GM10266 (cell line): ENCODE measurements around the gene VPS16.

Source experiments
- DNase-seq: peaks from one replicate; pipeline ENCODE4 v3.0.0; 2012; ENCODE audit errors: extremely low spot score
- CTCF ChIP-seq: IDR thresholded peaks from 2 replicates; pipeline ENCODE4 v1.5.1; 2012; ENCODE audit warnings: mild to moderate bottlenecking, low read depth; ENCODE audit not compliant: control insufficient read depth, insufficient read depth; ENCODE audit errors: missing control alignments

VPS16 gene

DNA sequence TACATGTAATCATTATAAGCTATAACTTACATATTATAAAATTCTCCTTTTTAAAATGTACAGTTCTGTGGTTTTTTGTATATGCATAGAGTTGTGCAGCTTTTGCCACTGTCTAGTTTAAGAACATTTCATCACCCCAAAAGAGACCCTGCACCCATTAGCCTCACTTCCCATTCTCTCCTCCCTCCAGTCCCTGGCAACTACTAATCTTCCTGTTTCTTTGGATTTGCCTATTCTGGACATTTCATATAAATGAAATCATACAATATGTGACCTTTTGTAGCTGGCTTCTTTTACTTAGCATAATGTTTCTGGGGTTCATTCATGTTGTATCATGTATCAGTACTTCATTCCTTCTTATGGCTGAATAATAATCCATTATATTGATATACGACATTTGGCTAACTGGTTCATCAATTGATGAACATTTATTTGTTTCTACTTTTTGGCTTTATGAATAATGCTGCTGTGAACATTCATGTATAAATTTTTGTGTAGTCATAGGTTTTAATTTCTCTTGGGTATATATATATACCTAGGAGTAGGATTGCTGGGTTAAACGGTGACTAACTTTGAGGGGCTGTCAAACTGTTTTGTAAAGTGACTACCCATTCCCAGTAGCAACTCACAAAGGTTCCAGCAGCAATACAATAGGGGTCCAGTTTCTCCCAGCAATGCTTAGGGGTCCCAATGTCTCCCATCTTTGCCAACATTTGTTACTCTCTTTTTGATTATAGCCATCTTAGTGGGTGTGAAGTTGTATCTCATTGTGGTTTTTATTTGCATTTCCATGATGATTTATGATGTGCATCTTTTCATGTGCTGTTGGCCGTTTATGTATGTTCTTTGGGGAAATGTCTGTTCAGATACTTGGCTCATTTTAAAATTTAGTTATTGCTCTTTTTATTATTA, 43.4 kb downstream of the VPS16 start:
- no peak for DNase-seq
- TF ChIP-seq CTCF, result no peak

DNA sequence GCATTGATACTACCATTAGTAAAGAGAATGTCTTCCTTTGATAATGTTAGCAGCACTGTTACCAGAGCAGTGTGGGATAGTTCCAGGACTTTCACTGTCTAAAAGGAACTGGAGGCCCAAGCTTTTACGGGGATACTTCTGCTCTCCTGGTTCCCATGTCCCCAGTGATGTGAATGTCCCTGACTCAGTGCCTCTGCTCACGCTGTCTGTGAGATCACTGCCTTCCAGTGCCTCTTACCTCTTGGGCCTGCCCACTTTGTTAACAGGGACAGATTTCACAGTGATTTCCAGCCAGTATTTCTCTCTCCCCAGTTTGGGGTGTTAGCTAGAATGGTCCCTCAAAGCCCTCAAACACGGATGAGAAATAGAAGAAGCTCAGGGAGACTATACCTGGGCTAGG, 47.2 kb downstream of the VPS16 start:
- no peak for TF ChIP-seq CTCF
- DNase-seq, result no peak

GRCh38 chr20:2888224-2888955, 47.8 kb downstream of the VPS16 start:
- TF ChIP-seq CTCF, result no peak
- no peak for DNase-seq

- no peak for DNase-seq
- TF ChIP-seq CTCF, result no peak
These were observed 48.7 kb downstream of the VPS16 start for GRCh38 chr20:2889209-2889608.

- no peak for DNase-seq
- TF ChIP-seq CTCF, result no peak
These were observed 49.3 kb downstream of the VPS16 start for GRCh38 chr20:2889797-2890196.

DNA sequence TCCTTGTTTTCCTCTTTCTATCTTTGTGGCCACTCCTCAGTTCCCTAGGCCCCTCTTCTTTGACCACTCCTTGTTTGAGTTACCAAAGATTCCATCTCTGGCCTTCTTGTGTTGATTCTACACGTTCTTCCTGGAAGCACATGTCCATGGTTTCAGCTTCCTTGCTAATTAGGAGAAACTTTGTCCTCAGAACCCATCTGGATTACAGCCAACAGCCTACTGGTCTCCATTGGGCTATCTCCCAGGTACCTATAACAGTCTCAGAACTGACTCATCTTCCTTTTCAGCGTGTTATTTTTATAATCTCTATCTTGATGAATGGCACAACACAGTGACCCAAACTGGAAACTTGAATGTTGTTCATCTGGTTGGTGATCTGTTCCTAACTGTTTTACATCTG, 50.2 kb downstream of the VPS16 start:
- TF ChIP-seq CTCF, result no peak
- DNase-seq, result no peak

- TF ChIP-seq CTCF, result no peak
These were observed 50.8 kb downstream of the VPS16 start for GRCh38 chr20:2891343-2891742.

More at GRCh38 chr20:2891343-2891742, 50.8 kb downstream of the VPS16 start:
- no peak for DNase-seq
